Endothelial cell of umbilical vein (primary cell): ENCODE data around the gene BMP8A. TPM values are rescaled to one million over a fixed set of nuclear protein-coding genes. Genes with fewer than 3 reads are reported as not detected.
A peak's percentile ranks its signal among the peaks of the same experiment; 100 is the strongest.

Source experiments
- BruUV-seq: library from RNA; stranded (reverse); fragments of 400-500 nt; replicated peaks from 2 replicates; lab custom pipeline; 2021; lab: Mats Ljungman, UMichigan
- CTCF ChIA-PET: fragments of 300-600, 350-600 bp; sonication (Branson Sonifier 250); formaldehyde crosslinking; loops from one replicate; lab custom pipeline; 2021; ENCODE audit warnings: antibody characterized with exemption, inconsistent platforms; lab: Charles Lee
- POLR2A ChIA-PET: fragments of 300-600, 350-600 bp; sonication (Branson Sonifier 250); formaldehyde crosslinking; loops from one replicate; lab custom pipeline; 2021; ENCODE audit warnings: antibody characterized with exemption, inconsistent platforms; lab: Charles Lee
- DNase-seq: peaks from one replicate; pipeline ENCODE4 v3.0.0-alpha.2; 2011; ENCODE audit warnings: low read depth, low spot score
- FAIRE-seq: peaks from 2 replicates; lab custom pipeline; 2011; peaks lifted over from hg19 to GRCh38; lab: Jason Lieb, UNC
- H2AFZ ChIP-seq: 2 replicates; pipeline ENCODE4 v1.6.0; 2012; ENCODE audit warnings: low read depth, low read length, control low read depth, inconsistent platforms
- H3K27ac ChIP-seq: 2 replicates; pipeline ENCODE4 v1.5.1; 2011; ENCODE audit warnings: low read depth, mild to moderate bottlenecking, control low read depth, low read length, moderate library complexity; ENCODE audit not compliant: insufficient read depth
- H3K27me3 ChIP-seq, 2 experiments: 2 replicates each; pipeline versions ENCODE4 v1.6.0 to v1.6.1; 2011; ENCODE audit warnings: low read length in 2 of 2, mixed read lengths in 1 of 2; ENCODE audit not compliant: control insufficient read depth in 2 of 2, insufficient read depth in 2 of 2
- H3K36me3 ChIP-seq, 2 experiments: 2 replicates in 1 of 2; 3 replicates in 1 of 2; pipeline ENCODE4 v1.5.1; 2011; ENCODE audit warnings: low read length in 2 of 2, mild to moderate bottlenecking in 1 of 2, moderate library complexity in 1 of 2; ENCODE audit not compliant: control insufficient read depth in 2 of 2, insufficient read depth in 2 of 2; ENCODE audit errors: extremely low read depth in 1 of 2
- H3K4me1 ChIP-seq: 3 replicates; pipeline ENCODE4 v1.5.1; 2011; ENCODE audit warnings: mild to moderate bottlenecking, low read length; ENCODE audit not compliant: control insufficient read depth, insufficient read depth; ENCODE audit errors: extremely low read depth
- H3K4me2 ChIP-seq: 2 replicates; pipeline ENCODE4 v1.6.1; 2011; ENCODE audit warnings: low read length, control low read depth, mixed read lengths; ENCODE audit not compliant: insufficient read depth
- H3K4me3 ChIP-seq, 3 experiments: fragments of 200-600 bp in 1 of 3; sonication (generic), shearing (Covaris generic) in 1 of 3; replicated peaks in 1 of 3; 2 replicates each; pipeline ENCODE4 v1.5.1; 2011 to 2016; ENCODE audit warnings: control low read depth in 3 of 3, low read length in 3 of 3, mild to moderate bottlenecking in 2 of 3, inconsistent platforms in 1 of 3, low read depth in 1 of 3, moderate library complexity in 1 of 3; ENCODE audit not compliant: insufficient read depth in 1 of 3
- H3K79me2 ChIP-seq: 2 replicates; pipeline ENCODE4 v1.6.0; 2012; ENCODE audit warnings: low read length, inconsistent platforms; ENCODE audit not compliant: control insufficient read depth, insufficient read depth
- H3K9ac ChIP-seq: replicated peaks from 2 replicates; pipeline ENCODE3; 2011; ENCODE audit warnings: low read length, control low read depth; ENCODE audit not compliant: insufficient read depth; ENCODE audit errors: extremely low read depth
- H3K9me1 ChIP-seq: replicated peaks from 3 replicates; pipeline ENCODE4 v1.6.0; 2011; ENCODE audit warnings: mild to moderate bottlenecking, low read length; ENCODE audit not compliant: control insufficient read depth, insufficient read depth; ENCODE audit errors: extremely low read depth
- H3K9me3 ChIP-seq: replicated peaks from 2 replicates; pipeline ENCODE4 v1.5.1; 2012; ENCODE audit warnings: low read length, inconsistent platforms; ENCODE audit not compliant: control insufficient read depth, insufficient read depth
- H4K20me1 ChIP-seq: replicated peaks from 2 replicates; pipeline ENCODE3; 2011; ENCODE audit warnings: mild to moderate bottlenecking, low read length; ENCODE audit not compliant: control insufficient read depth, insufficient read depth; ENCODE audit errors: extremely low read depth
- CTCF ChIP-seq, 2 donors: IDR thresholded peaks; 1 replicate in 1 of 2; 2 replicates in 1 of 2; pipeline ENCODE4 v1.5.1; 2011; ENCODE audit warnings: low read length in 2 of 2, mild to moderate bottlenecking in 2 of 2, moderate library complexity in 2 of 2, control low read depth in 1 of 2, inconsistent platforms in 1 of 2, low read depth in 1 of 2; ENCODE audit not compliant: insufficient read depth in 1 of 2; ENCODE audit errors: extremely low read depth in 1 of 2
- EZH2 ChIP-seq: IDR thresholded peaks from 2 replicates; pipeline ENCODE4 v1.6.1; 2012; ENCODE audit warnings: borderline replicate concordance, low read depth, mild to moderate bottlenecking, moderate library complexity, low read length, inconsistent platforms; ENCODE audit not compliant: severe bottlenecking
- FOS ChIP-seq: IDR thresholded peaks from 2 replicates; pipeline ENCODE4 v1.6.1; 2011; ENCODE audit warnings: mild to moderate bottlenecking, low read length, moderate library complexity, borderline replicate concordance; ENCODE audit not compliant: insufficient read depth
- GATA2 ChIP-seq: IDR thresholded peaks from 2 replicates; pipeline ENCODE4 v1.7.0; 2011; ENCODE audit warnings: low read depth, mild to moderate bottlenecking, moderate library complexity, mixed read lengths, low read length; ENCODE audit not compliant: insufficient read length, insufficient read depth
- MAX ChIP-seq: IDR thresholded peaks from 2 replicates; pipeline ENCODE4 v1.6.1; 2011; ENCODE audit not compliant: insufficient read depth, insufficient read length
- MYC ChIP-seq: IDR thresholded peaks from one replicate; pipeline ENCODE4 v1.6.1; 2011; ENCODE audit warnings: mild to moderate bottlenecking, low read depth, low read length
- POLR2A ChIP-seq: IDR thresholded peaks from 2 replicates; pipeline ENCODE4 v1.6.1; 2012; ENCODE audit warnings: low read depth, mild to moderate bottlenecking, control low read depth, low read length
- dilution Hi-C: fragments of 300-500 bp; cut with MboI; formaldehyde crosslinking; loops from one replicate; pipeline ENCODE4 v1.15.0; 2019; ENCODE audit warnings: low sequenced_read_pairs; ENCODE audit not compliant: extremely low pct_ligation_motif_present
- intact Hi-C: fragments of 100-400 bp; cut with micrococcal nuclease; formaldehyde crosslinking; loops from one replicate; pipeline ENCODE4 v1.10.0; 2022
- polyA plus RNA-seq, 4 experiments: library from polyadenylated mRNA; depleted of rRNA in 3 of 4; stranded (reverse) in 3 of 4; unstranded in 1 of 4; fragments of >200 nt; gene quantifications; 2 replicates each; pipeline versions ENCODE4 v1.2.1 to v1.2.3, GENCODE V29; 2011 to 2012; ENCODE audit warnings: missing spikeins in 1 of 4
- total RNA-seq: library from RNA; stranded (reverse); gene quantifications from 2 replicates; pipeline ENCODE4 v1.2.3, GENCODE V29; 2021

The BMP8A gene
- total and polyA plus RNA-seq, 2 donors (not counting 3 experiments of a cell fraction or from before 2014, with no cell fraction given), result 0.25 to 0.44 TPM

DNA sequence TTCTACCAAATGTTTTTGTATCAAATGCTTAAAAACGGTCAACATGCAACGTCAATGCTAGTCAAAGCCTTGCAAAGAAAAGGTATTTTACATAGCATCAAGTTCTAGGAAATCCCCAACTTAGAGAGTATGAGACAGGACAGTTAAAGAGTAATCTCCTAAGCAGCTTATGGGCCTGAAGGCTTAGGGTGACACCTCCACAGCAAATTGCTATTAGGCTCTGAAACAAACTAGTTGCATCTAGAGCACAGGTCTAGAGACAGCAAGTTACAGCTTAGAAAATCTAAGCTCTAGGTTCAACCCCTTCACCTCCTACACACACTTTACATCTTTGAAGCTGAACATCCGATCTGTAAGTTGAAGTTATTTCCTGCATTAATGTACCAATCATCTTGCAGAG, 71.5 kb downstream of the BMP8A start:
- DNase-seq, result no peak
- Histone ChIP-seq H3K4me2 (no peak overlapping the region), H3K9ac (no peak overlapping the region), H3K9me1 (no peaks in the 10 kb centered on the region), H3K4me3 (no peak overlapping the region), H4K20me1 (no peaks in the 10 kb centered on the region), H3K27ac (no peak overlapping the region), H3K79me2 (peaks cover 12% of the 10 kb centered on the region), H2AFZ (no peak overlapping the region), H3K36me3 (peaks cover 61% of the 10 kb centered on the region in 2 experiments), H3K9me3 (no peaks in the 10 kb centered on the region), H3K4me1 (no peaks in the 10 kb centered on the region), H3K27me3 (no peaks in the 10 kb centered on the region)
- peak; percentile 4 for FAIRE-seq
- ChIA-PET POLR2A (no interaction called here), CTCF (interaction anchor here (0.7 to 1.0 kb wide), 2 partner anchors 43 to 157 kb away, joined by 3 to 5 read pairs; no protein-coding TSS in a partner anchor)
- intact Hi-C loops, result no loop called here
- dilution Hi-C loops, result no loop called here
- BruUV-seq, result no TSS peak
- no peak for TF ChIP-seq MYC
- no peak for TF ChIP-seq MAX
- no peak for TF ChIP-seq GATA2
- no peak for TF ChIP-seq FOS
- no peak for TF ChIP-seq EZH2
- TF ChIP-seq POLR2A, result peak; percentile 20
- TF ChIP-seq CTCF (IDR thresholded peaks at IDR 0.05; ENCODE audit: extremely low read depth in 1 of 2, insufficient read depth in 1 of 2, low read depth in 1 of 2, low read length in 2 of 2), result no peak
